Stimulated activated CD4-positive, alpha-beta T cell treated with anti-CD3 and anti-CD28 coated beads, TNF-alpha, amount 100 ng/mL, for 48 hours (primary cell): Measurements from ENCODE around the gene TBC1D7.
A peak's percentile ranks its signal among the peaks of the same experiment; 100 is the strongest.
"Not testable (repeated sequence)": the region's sequence is repeated elsewhere in the genome, so short reads cannot be mapped to it uniquely, and the experiment has no call there.

ENCODE experiments used
- DNase-seq, 3 donors: peaks; one replicate each; pipeline ENCODE4 v3.0.0-alpha.2; 2020; ENCODE audit warnings: low read depth in 3 of 3

Gene TBC1D7

GRCh38 chr6:13355999-13356785 is 27.9 kb upstream of the TBC1D7 start:
- DNase-seq, result no peak

- peak in 1 of 3 donors; percentile 17 for DNase-seq
These were observed 27.0 kb upstream of the TBC1D7 start for GRCh38 chr6:13355043-13355945.

- no peak for DNase-seq
These were observed 26.1 kb upstream of the TBC1D7 start for GRCh38 chr6:13354331-13355042.

- no peak for DNase-seq
These were observed 23.8 kb upstream of the TBC1D7 start for GRCh38 chr6:13352165-13352564.

- no peak for DNase-seq
These were observed 22.9 kb upstream of the TBC1D7 start for GRCh38 chr6:13351271-13351670.

GRCh38 chr6:13349811-13350506 is 21.6 kb upstream of the TBC1D7 start:
- no peak for DNase-seq

GRCh38 chr6:13348334-13349113 is 20.2 kb upstream of the TBC1D7 start:
- no peak for DNase-seq

- DNase-seq, result no peak
These were observed 17.9 kb upstream of the TBC1D7 start for GRCh38 chr6:13346245-13346644.

- DNase-seq, result no peak
These were observed 14.2 kb upstream of the TBC1D7 start for GRCh38 chr6:13342414-13343019.

- DNase-seq, result no peak
These were observed 11.7 kb upstream of the TBC1D7 start for GRCh38 chr6:13339863-13340630.

- no peak for DNase-seq
These were observed 9.7 kb upstream of the TBC1D7 start for GRCh38 chr6:13338038-13338437.

- DNase-seq, result peak; percentile 44 to 72 (median 53)
These were observed 8.2 kb upstream of the TBC1D7 start for GRCh38 chr6:13336553-13336952.

- DNase-seq, result no peak
These were observed 6.6 kb upstream of the TBC1D7 start for GRCh38 chr6:13334953-13335352.

- no peak for DNase-seq
These were observed 4.0 kb upstream of the TBC1D7 start for GRCh38 chr6:13332349-13332706.

- DNase-seq, result no peak
These were observed 3.4 kb upstream of the TBC1D7 start for GRCh38 chr6:13331516-13332348.

GRCh38 chr6:13328875-13329183 is 492 bp upstream of the TBC1D7 start:
- DNase-seq, result no peak

GRCh38 chr6:13327691-13328075 is 654 bp downstream of the TBC1D7 start:
- DNase-seq, result no peak

- not testable (repeated sequence) for DNase-seq
These were observed 2.2 kb downstream of the TBC1D7 start for GRCh38 chr6:13326031-13326586.
